DOHH2 (cell line): ENCODE data around the gene IL1RAPL1.
"Not testable (repeated sequence)": the region's sequence is repeated elsewhere in the genome, so short reads cannot be mapped to it uniquely, and the experiment has no call there.

Source experiments
- H3F3A ChIP-seq: fragments of 200-600 bp; sonication (generic), shearing (Covaris generic); 2 replicates; pipeline ENCODE4 v1.6.0; 2016; ENCODE audit warnings: antibody characterized with exemption, mild to moderate bottlenecking; ENCODE audit not compliant: control insufficient read depth, insufficient read depth
- H3K27ac ChIP-seq: fragments of 200-600 bp; sonication (generic); 2 replicates; pipeline ENCODE4 v1.5.1; 2014; ENCODE audit warnings: low read depth, mild to moderate bottlenecking, low read length, moderate library complexity
- H3K27me3 ChIP-seq: fragments of 200-600 bp; sonication (generic); 2 replicates; pipeline ENCODE4 v1.6.1; 2014; ENCODE audit warnings: mild to moderate bottlenecking, low read length, mixed read lengths; ENCODE audit not compliant: control insufficient read depth
- H3K36me3 ChIP-seq: fragments of 200-600 bp; sonication (generic); 2 replicates; pipeline ENCODE4 v1.6.1; 2014; ENCODE audit warnings: mild to moderate bottlenecking, low read length, moderate library complexity, mixed read lengths; ENCODE audit not compliant: control insufficient read depth
- H3K4me1 ChIP-seq: fragments of 200-600 bp; sonication (generic); 2 replicates; pipeline ENCODE4 v1.6.1; 2014; ENCODE audit warnings: mild to moderate bottlenecking, low read length, mixed read lengths; ENCODE audit not compliant: control insufficient read depth
- H3K4me2 ChIP-seq: fragments of 200-600 bp; sonication (generic); 2 replicates; pipeline ENCODE4 v1.6.0; 2014; ENCODE audit warnings: mild to moderate bottlenecking, low read length, moderate library complexity
- H3K4me3 ChIP-seq: fragments of 200-600 bp; sonication (generic); 2 replicates; pipeline ENCODE4 v1.5.1; 2014; ENCODE audit warnings: mild to moderate bottlenecking, low read length, mixed read lengths
- H3K79me2 ChIP-seq: fragments of 200-600 bp; sonication (generic); 2 replicates; pipeline ENCODE4 v1.6.1; 2014; ENCODE audit warnings: mild to moderate bottlenecking, low read length, mixed read lengths; ENCODE audit not compliant: control insufficient read depth
- H3K9me2 ChIP-seq: fragments of 200-600 bp; sonication (generic); replicated peaks from 2 replicates; pipeline ENCODE4 v1.6.1; 2014; ENCODE audit warnings: mild to moderate bottlenecking, low read length, mixed read lengths; ENCODE audit not compliant: control insufficient read depth
- H3K9me3 ChIP-seq: fragments of 200-600 bp; sonication (generic); 2 replicates; pipeline ENCODE4 v1.6.1; 2014; ENCODE audit warnings: antibody characterized with exemption, low read length, mixed read lengths; ENCODE audit not compliant: control insufficient read depth, insufficient read depth
- H4K20me1 ChIP-seq: fragments of 200-600 bp; sonication (generic); 2 replicates; pipeline ENCODE4 v1.6.0; 2014; ENCODE audit warnings: low read depth, mild to moderate bottlenecking, antibody characterized with exemption, low read length, moderate library complexity; ENCODE audit not compliant: control insufficient read depth, insufficient read depth
- CTCF ChIP-seq: fragments of 200-600 bp; sonication (generic); IDR thresholded peaks from one replicate; pipeline ENCODE4 v1.5.1; 2014; ENCODE audit warnings: antibody characterized with exemption, mild to moderate bottlenecking, low read depth, low read length; ENCODE audit not compliant: poor library complexity, severe bottlenecking
- EZH2phosphoT487 ChIP-seq: fragments of 200-600 bp; sonication (generic); IDR thresholded peaks from 2 replicates; pipeline ENCODE4 v1.6.1; 2017; ENCODE audit warnings: borderline replicate concordance, mild to moderate bottlenecking, antibody characterized with exemption, low read length, moderate library complexity, mixed read lengths

IL1RAPL1 gene

GRCh38 chrX:28787206-28787605 is 200.0 kb downstream of the IL1RAPL1 start:
- no peaks in the 10 kb centered on the region for H3K9me2 ChIP-seq
- H3K79me2 ChIP-seq: no peaks in the 10 kb centered on the region
- no peaks in the 10 kb centered on the region for H3F3A ChIP-seq
- H3K4me2 ChIP-seq: no peak overlapping the region
- TF ChIP-seq CTCF (no peak), EZH2phosphoT487 (no peak)
- no peaks in the 10 kb centered on the region for H3K27me3 ChIP-seq
- H3K4me3 ChIP-seq: no peak overlapping the region
- no peaks in the 10 kb centered on the region for H4K20me1 ChIP-seq
- H3K4me1 ChIP-seq: no peaks in the 10 kb centered on the region
- no peak overlapping the region for H3K27ac ChIP-seq
- H3K36me3 ChIP-seq: no peaks in the 10 kb centered on the region
- no peaks in the 10 kb centered on the region for H3K9me3 ChIP-seq

DNA sequence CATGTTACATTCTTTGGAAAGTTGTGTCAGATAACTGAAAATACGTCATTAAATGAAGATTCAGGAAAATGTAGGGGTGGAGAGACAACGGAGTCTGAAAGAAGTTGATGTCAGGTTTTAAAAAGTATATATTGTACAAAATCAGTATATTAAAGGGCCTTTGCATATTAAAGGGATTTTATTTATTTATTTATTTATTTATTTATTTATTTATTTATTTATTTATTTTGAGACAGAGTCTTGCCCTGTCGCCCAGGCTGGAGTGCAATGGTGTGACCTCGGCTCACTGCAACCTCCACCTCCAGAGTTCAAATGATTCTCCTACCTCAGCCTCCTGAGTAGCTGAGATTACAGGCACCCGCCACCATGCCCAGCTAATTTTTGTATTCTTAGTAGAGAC is 213.4 kb downstream of the IL1RAPL1 start:
- H3K4me2 ChIP-seq, H3K27me3 ChIP-seq, H3K79me2 ChIP-seq, H3K9me3 ChIP-seq, H4K20me1 ChIP-seq, H3F3A ChIP-seq, H3K36me3 ChIP-seq, H3K9me2 ChIP-seq, H3K4me1 ChIP-seq, H3K4me3 ChIP-seq, H3K27ac ChIP-seq: not testable (repeated sequence)

- Histone ChIP-seq H3K4me2 (no peak overlapping the region), H3K27ac (no peak overlapping the region), H3F3A (no peaks in the 10 kb centered on the region), H3K4me3 (no peak overlapping the region), H3K36me3 (no peaks in the 10 kb centered on the region), H4K20me1 (no peaks in the 10 kb centered on the region), H3K9me2 (no peaks in the 10 kb centered on the region), H3K9me3 (no peaks in the 10 kb centered on the region), H3K4me1 (no peaks in the 10 kb centered on the region), H3K27me3 (no peaks in the 10 kb centered on the region), H3K79me2 (no peaks in the 10 kb centered on the region)
- TF ChIP-seq EZH2phosphoT487 (no peak), CTCF (no peak)
Measured at GRCh38 chrX:28802625-28803024, 215.4 kb downstream of the IL1RAPL1 start.

GRCh38 chrX:28835991-28836390 is 248.7 kb downstream of the IL1RAPL1 start:
- no peaks in the 10 kb centered on the region for H3K4me1 ChIP-seq
- no peaks in the 10 kb centered on the region for H3K9me3 ChIP-seq
- no peak overlapping the region for H3K27ac ChIP-seq
- H3K79me2 ChIP-seq: no peaks in the 10 kb centered on the region
- H3K4me3 ChIP-seq: no peak overlapping the region
- TF ChIP-seq EZH2phosphoT487 (no peak), CTCF (no peak)
- no peaks in the 10 kb centered on the region for H4K20me1 ChIP-seq
- H3K27me3 ChIP-seq: no peaks in the 10 kb centered on the region
- H3F3A ChIP-seq: no peaks in the 10 kb centered on the region
- no peaks in the 10 kb centered on the region for H3K36me3 ChIP-seq
- no peaks in the 10 kb centered on the region for H3K9me2 ChIP-seq
- no peak overlapping the region for H3K4me2 ChIP-seq
